G401.6 (cell line): ENCODE data around the gene MGAT5B.
"Not testable (repeated sequence)": the region's sequence is repeated elsewhere in the genome, so short reads cannot be mapped to it uniquely, and the experiment has no call there.

Source experiments
- FAIRE-seq: peaks from 2 replicates; lab custom pipeline; 2012; peaks lifted over from hg19 to GRCh38; lab: Jason Lieb, UNC

MGAT5B gene

GRCh38 chr17:76978050-76978449 lies 109.8 kb downstream of the MGAT5B start:
- not testable (repeated sequence) for FAIRE-seq

GRCh38 chr17:76981545-76982295 lies 113.5 kb downstream of the MGAT5B start:
- no peak for FAIRE-seq

GRCh38 chr17:76982408-76983074 lies 114.3 kb downstream of the MGAT5B start:
- no peak for FAIRE-seq

- FAIRE-seq, result no peak
These were observed 115.0 kb downstream of the MGAT5B start for GRCh38 chr17:76983075-76983775.

- no peak for FAIRE-seq
These were observed 118.2 kb downstream of the MGAT5B start for GRCh38 chr17:76986365-76986764.

- no peak for FAIRE-seq
These were observed 119.4 kb downstream of the MGAT5B start for GRCh38 chr17:76987486-76988093.

- FAIRE-seq, result no peak
These were observed 120.6 kb downstream of the MGAT5B start for GRCh38 chr17:76988796-76989195.

- FAIRE-seq, result no peak
These were observed 121.3 kb downstream of the MGAT5B start for GRCh38 chr17:76989519-76989918.

GRCh38 chr17:76992891-76993290 lies 124.7 kb downstream of the MGAT5B start:
- no peak for FAIRE-seq

GRCh38 chr17:76993651-76994050 lies 125.4 kb downstream of the MGAT5B start:
- FAIRE-seq, result no peak

GRCh38 chr17:76994237-76994637 lies 126.0 kb downstream of the MGAT5B start:
- FAIRE-seq, result no peak

GRCh38 chr17:76995387-76996105 lies 127.3 kb downstream of the MGAT5B start:
- no peak for FAIRE-seq

GRCh38 chr17:76996741-76997694 lies 128.8 kb downstream of the MGAT5B start:
- no peak for FAIRE-seq

GRCh38 chr17:76997981-76998531 lies 129.9 kb downstream of the MGAT5B start:
- no peak for FAIRE-seq

GRCh38 chr17:76998839-76999238 lies 130.6 kb downstream of the MGAT5B start:
- FAIRE-seq, result no peak
